ENCODE data around the gene TUFT1. TPM values are rescaled to one million over a fixed set of nuclear protein-coding genes. Genes with fewer than 3 reads are reported as not detected.

Gene TUFT1
- total RNA-seq, 2 experiments from 2014 or later, result 0.06 to 0.13 TPM

DNA sequence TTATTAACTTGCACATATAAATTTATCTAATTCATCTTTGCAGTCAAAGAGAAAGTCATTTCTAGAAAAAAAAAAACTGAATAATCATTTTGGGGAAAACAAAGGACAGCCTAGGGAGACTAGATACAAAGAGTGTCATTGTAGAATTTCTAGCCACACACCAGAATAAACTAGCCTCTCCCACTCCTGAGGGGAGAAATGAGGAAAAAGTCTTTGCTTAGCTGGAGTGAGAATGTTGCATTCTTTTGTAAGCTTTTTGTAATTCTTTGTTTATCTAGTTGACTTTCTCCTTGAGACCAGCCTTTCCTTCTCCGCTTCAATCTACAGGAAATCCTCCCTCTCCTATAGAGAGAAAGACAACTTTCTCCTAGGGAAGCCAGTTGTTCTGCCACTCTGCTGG is 44.8 kb upstream of the TUFT1 start:
- no TSS peak for BruUV-seq (replicated peaks)
- no peak for DNase-seq (ENCODE audit: low spot score)
- H3K79me2 ChIP-seq (ENCODE audit: insufficient read depth, low read depth, low read length), result no peaks in the 10 kb centered on the region
- H3K4me2 ChIP-seq (ENCODE audit: low read length), result no peak overlapping the region
- POLR2A ChIA-PET, result interaction anchor here (0.5 to 1.1 kb wide), 4 partner anchors 9 to 351 kb away, joined by 3 to 7 read pairs (median 4); no protein-coding TSS in a partner anchor
- no peak for TF ChIP-seq EZH2phosphoT487 (IDR thresholded peaks at IDR 0.05; ENCODE audit: borderline replicate concordance, low read depth, low read length)
- TF ChIP-seq, protein P1, sequence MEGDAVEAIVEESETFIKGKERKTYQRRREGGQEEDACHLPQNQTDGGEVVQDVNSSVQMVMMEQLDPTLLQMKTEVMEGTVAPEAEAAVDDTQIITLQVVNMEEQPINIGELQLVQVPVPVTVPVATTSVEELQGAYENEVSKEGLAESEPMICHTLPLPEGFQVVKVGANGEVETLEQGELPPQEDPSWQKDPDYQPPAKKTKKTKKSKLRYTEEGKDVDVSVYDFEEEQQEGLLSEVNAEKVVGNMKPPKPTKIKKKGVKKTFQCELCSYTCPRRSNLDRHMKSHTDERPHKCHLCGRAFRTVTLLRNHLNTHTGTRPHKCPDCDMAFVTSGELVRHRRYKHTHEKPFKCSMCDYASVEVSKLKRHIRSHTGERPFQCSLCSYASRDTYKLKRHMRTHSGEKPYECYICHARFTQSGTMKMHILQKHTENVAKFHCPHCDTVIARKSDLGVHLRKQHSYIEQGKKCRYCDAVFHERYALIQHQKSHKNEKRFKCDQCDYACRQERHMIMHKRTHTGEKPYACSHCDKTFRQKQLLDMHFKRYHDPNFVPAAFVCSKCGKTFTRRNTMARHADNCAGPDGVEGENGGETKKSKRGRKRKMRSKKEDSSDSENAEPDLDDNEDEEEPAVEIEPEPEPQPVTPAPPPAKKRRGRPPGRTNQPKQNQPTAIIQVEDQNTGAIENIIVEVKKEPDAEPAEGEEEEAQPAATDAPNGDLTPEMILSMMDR (conservative IDR thresholded peaks at IDR 0.05; ENCODE audit: low read length), result no peak
- CTCF ChIA-PET (ENCODE audit: unreplicated experiment), result no interaction called here
- H4K20me1 ChIP-seq (ENCODE audit: insufficient read depth, low read length), result no peaks in the 10 kb centered on the region
- H3K4me3 ChIP-seq (ENCODE audit: low read depth, low read length, poor library complexity, severe bottlenecking), result no peak overlapping the region
- no peaks in the 10 kb centered on the region for H3K36me3 ChIP-seq (ENCODE audit: insufficient read depth, low read length)
- H2AFZ ChIP-seq (ENCODE audit: low read length), result no peak overlapping the region
- intact Hi-C loops (cut with micrococcal nuclease; ENCODE audit: unreplicated experiment), result no loop called here
- no peaks in the 10 kb centered on the region for H3K4me1 ChIP-seq (ENCODE audit: insufficient read depth, low read length, poor library complexity, severe bottlenecking)
- no peak overlapping the region for H3K27ac ChIP-seq (ENCODE audit: low read depth, low read length, poor library complexity, severe bottlenecking)
- no peaks in the 10 kb centered on the region for H3K9me2 ChIP-seq (ENCODE audit: insufficient read depth, low read length)
- no peaks in the 10 kb centered on the region for H3K9me3 ChIP-seq (ENCODE audit: low read length)

GRCh38 chr1:151499365-151499764 is 40.7 kb upstream of the TUFT1 start:
- H3K4me2 ChIP-seq (ENCODE audit: low read length), result no peak overlapping the region
- DNase-seq (ENCODE audit: low spot score), result no peak
- ChIA-PET CTCF (ENCODE audit: unreplicated experiment) (no interaction called here), POLR2A (no interaction called here)
- no peaks in the 10 kb centered on the region for H4K20me1 ChIP-seq (ENCODE audit: insufficient read depth, low read length)
- H3K4me3 ChIP-seq (ENCODE audit: low read depth, low read length, poor library complexity, severe bottlenecking), result no peak overlapping the region
- no peaks in the 10 kb centered on the region for H3K79me2 ChIP-seq (ENCODE audit: insufficient read depth, low read depth, low read length)
- no peaks in the 10 kb centered on the region for H3K4me1 ChIP-seq (ENCODE audit: insufficient read depth, low read length, poor library complexity, severe bottlenecking)
- BruUV-seq (replicated peaks), result no TSS peak
- H3K27ac ChIP-seq (ENCODE audit: low read depth, low read length, poor library complexity, severe bottlenecking), result no peak overlapping the region
- no peaks in the 10 kb centered on the region for H3K9me2 ChIP-seq (ENCODE audit: insufficient read depth, low read length)
- intact Hi-C loops (cut with micrococcal nuclease; ENCODE audit: unreplicated experiment), result no loop called here
- H3K9me3 ChIP-seq (ENCODE audit: low read length), result no peaks in the 10 kb centered on the region
- no peaks in the 10 kb centered on the region for H3K36me3 ChIP-seq (ENCODE audit: insufficient read depth, low read length)
- no peak overlapping the region for H2AFZ ChIP-seq (ENCODE audit: low read length)
- TF ChIP-seq, protein P1 (conservative IDR thresholded peaks at IDR 0.05; ENCODE audit: low read length), result no peak
- TF ChIP-seq EZH2phosphoT487 (IDR thresholded peaks at IDR 0.05; ENCODE audit: borderline replicate concordance, low read depth, low read length), result no peak

DNA sequence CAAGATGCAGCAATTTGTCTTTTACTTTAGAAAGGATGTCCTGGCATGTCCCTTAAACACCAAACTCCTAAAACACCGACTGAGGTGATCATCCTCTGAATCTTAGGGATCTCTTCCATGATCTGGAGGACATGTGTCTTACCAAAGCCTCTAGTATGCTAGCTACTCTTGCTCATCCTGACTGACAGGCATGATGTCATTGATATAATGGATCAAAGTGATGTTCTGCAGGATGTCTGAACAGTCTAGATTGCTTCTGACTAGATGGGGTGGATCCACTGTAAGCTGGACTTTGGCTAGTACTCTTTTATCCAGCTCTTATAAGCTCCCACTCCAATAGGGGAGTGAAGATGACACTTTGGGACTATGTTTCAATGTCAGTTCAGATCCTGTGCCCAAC is 40.2 kb upstream of the TUFT1 start:
- CTCF ChIA-PET (ENCODE audit: unreplicated experiment), result no interaction called here

More for the DNA sequence above, 40.2 kb upstream of the TUFT1 start:
- no peaks in the 10 kb centered on the region for H3K79me2 ChIP-seq (ENCODE audit: insufficient read depth, low read depth, low read length)
- BruUV-seq (replicated peaks), result no TSS peak
- no peak overlapping the region for H3K4me3 ChIP-seq (ENCODE audit: low read depth, low read length, poor library complexity, severe bottlenecking)
- no peaks in the 10 kb centered on the region for H3K9me3 ChIP-seq (ENCODE audit: low read length)
- H3K36me3 ChIP-seq (ENCODE audit: insufficient read depth, low read length), result no peaks in the 10 kb centered on the region
- H3K4me1 ChIP-seq (ENCODE audit: insufficient read depth, low read length, poor library complexity, severe bottlenecking), result no peaks in the 10 kb centered on the region
- H3K4me2 ChIP-seq (ENCODE audit: low read length), result no peak overlapping the region
- intact Hi-C loops (cut with micrococcal nuclease; ENCODE audit: unreplicated experiment), result no loop called here
- H3K27ac ChIP-seq (ENCODE audit: low read depth, low read length, poor library complexity, severe bottlenecking), result no peak overlapping the region
- POLR2A ChIA-PET, result interaction anchor here (0.9 to 1.1 kb wide), 2 partner anchors 27 to 968 kb away, joined by 3 read pairs; no protein-coding TSS in a partner anchor
- no peak for DNase-seq (ENCODE audit: low spot score)
- H2AFZ ChIP-seq (ENCODE audit: low read length), result no peak overlapping the region
- no peaks in the 10 kb centered on the region for H4K20me1 ChIP-seq (ENCODE audit: insufficient read depth, low read length)
- TF ChIP-seq, protein P1 (conservative IDR thresholded peaks at IDR 0.05; ENCODE audit: low read length), result no peak
- TF ChIP-seq EZH2phosphoT487 (IDR thresholded peaks at IDR 0.05; ENCODE audit: borderline replicate concordance, low read depth, low read length), result no peak
- no peaks in the 10 kb centered on the region for H3K9me2 ChIP-seq (ENCODE audit: insufficient read depth, low read length)
